A673 (cell line): ENCODE results near the gene TTLL7. TPM values are rescaled to one million over a fixed set of nuclear protein-coding genes. Genes with fewer than 3 reads are reported as not detected.

ENCODE experiments used
- BruUV-seq: library from RNA; stranded (reverse); fragments of 400-500 nt; replicated peaks from 2 replicates; lab custom pipeline; 2021; lab: Mats Ljungman, UMichigan
- CTCF ChIA-PET: fragments of 300-600 bp; sonication (Branson Sonifier 250); formaldehyde crosslinking; loops from one replicate; lab custom pipeline; 2022; ENCODE audit warnings: antibody characterized with exemption; lab: Charles Lee
- POLR2A ChIA-PET: fragments of 300-600 bp; sonication (Branson Sonifier 250); formaldehyde crosslinking; loops from one replicate; lab custom pipeline; 2022; ENCODE audit warnings: antibody characterized with exemption; ENCODE audit not compliant: low non-redundant PET; lab: Charles Lee
- DNase-seq: peaks from one replicate; pipeline ENCODE4 v3.0.0-alpha.2; 2015; ENCODE audit warnings: low spot score
- H3K27ac ChIP-seq: fragments of 200-600 bp; sonication (generic); 2 replicates; pipeline ENCODE4 v1.5.1; 2016; ENCODE audit warnings: mixed run types, low read depth, mild to moderate bottlenecking, mixed read lengths, antibody characterized with exemption, low read length; ENCODE audit not compliant: poor library complexity, severe bottlenecking
- H3K27me3 ChIP-seq: fragments of 200-600 bp; sonication (generic); replicated peaks from 2 replicates; pipeline ENCODE4 v1.6.1; 2017; ENCODE audit warnings: mixed run types, low read depth, mild to moderate bottlenecking, mixed read lengths, antibody characterized with exemption, low read length; ENCODE audit not compliant: insufficient read depth, poor library complexity
- H3K36me3 ChIP-seq: fragments of 200-600 bp; sonication (generic); 2 replicates; pipeline ENCODE4 v1.6.1; 2016; ENCODE audit warnings: mixed run types, mild to moderate bottlenecking, mixed read lengths, antibody characterized with exemption, low read length; ENCODE audit not compliant: insufficient read depth, poor library complexity, severe bottlenecking
- H3K4me1 ChIP-seq: fragments of 200-600 bp; sonication (generic); 2 replicates; pipeline ENCODE4 v1.6.1; 2017; ENCODE audit warnings: mixed run types, mild to moderate bottlenecking, mixed read lengths, antibody characterized with exemption, low read length; ENCODE audit not compliant: insufficient read depth, poor library complexity, severe bottlenecking
- H3K4me3 ChIP-seq: fragments of 200-600 bp; sonication (generic); 2 replicates; pipeline ENCODE4 v1.5.1; 2016; ENCODE audit warnings: low read depth, mixed run types, mild to moderate bottlenecking, mixed read lengths, low read length; ENCODE audit not compliant: poor library complexity, severe bottlenecking
- H3K9me3 ChIP-seq: fragments of 200-600 bp; sonication (generic); 2 replicates; pipeline ENCODE4 v1.6.1; 2016; ENCODE audit warnings: mixed run types, low read depth, mild to moderate bottlenecking, mixed read lengths, antibody characterized with exemption, low read length; ENCODE audit not compliant: poor library complexity, severe bottlenecking
- CTCF ChIP-seq: fragments of 300-800, 200-600 bp; sonication (generic); conservative IDR thresholded peaks from 2 replicates; pipeline ENCODE4 v1.5.1; 2017; ENCODE audit warnings: low read depth, mild to moderate bottlenecking, antibody characterized with exemption, low read length, moderate library complexity, mixed read lengths
- EZH2 ChIP-seq: fragments of 200-600 bp; sonication (generic); IDR thresholded peaks from 2 replicates; pipeline ENCODE4 v1.6.1; 2017; ENCODE audit warnings: borderline replicate concordance, low read depth, mild to moderate bottlenecking, mixed read lengths, antibody characterized with exemption, low read length; ENCODE audit not compliant: poor library complexity, severe bottlenecking
- intact Hi-C: fragments of 100-400 bp; cut with micrococcal nuclease; formaldehyde crosslinking; loops from one replicate; pipeline ENCODE4 v1.10.0; 2022; ENCODE audit not compliant: unreplicated experiment
- total RNA-seq: library from RNA; stranded (reverse); gene quantifications from 2 replicates; pipeline ENCODE4 v1.2.3, GENCODE V29; 2021

The TTLL7 gene
- total RNA-seq, 1 experiment from 2014 or later, result 34.2 TPM

GRCh38 chr1:83958704-83959103, 40.2 kb downstream of the TTLL7 start:
- Histone ChIP-seq H3K4me3 (no peak overlapping the region), H3K4me1 (peaks cover 6% of the 10 kb centered on the region), H3K36me3 (no peaks in the 10 kb centered on the region), H3K9me3 (no peaks in the 10 kb centered on the region), H3K27ac (no peak overlapping the region), H3K27me3 (no peaks in the 10 kb centered on the region)
- BruUV-seq, result no TSS peak
- ChIA-PET POLR2A (no interaction called here), CTCF (no interaction called here)
- intact Hi-C loops, result no loop called here
- no peak for DNase-seq
- TF ChIP-seq EZH2, result no peak
- no peak for TF ChIP-seq CTCF

- no peaks in the 10 kb centered on the region for H3K36me3 ChIP-seq
- no peaks in the 10 kb centered on the region for H3K9me3 ChIP-seq
- CTCF ChIA-PET, result no interaction called here
- peaks cover 9% of the 10 kb centered on the region for H3K4me1 ChIP-seq
- H3K27ac ChIP-seq, result no peak overlapping the region
- DNase-seq, result no peak
- intact Hi-C loops, result no loop called here
- BruUV-seq, result no TSS peak
- POLR2A ChIA-PET, result interaction anchor here (0.5 kb wide), 1 partner anchor 49 kb away, joined by 3 read pairs; no protein-coding TSS in a partner anchor
- no peak overlapping the region for H3K4me3 ChIP-seq
- TF ChIP-seq CTCF (no peak), EZH2 (no peak)
- no peaks in the 10 kb centered on the region for H3K27me3 ChIP-seq
Measured at GRCh38 chr1:83954166-83954823, 44.6 kb downstream of the TTLL7 start.

- POLR2A ChIA-PET, result no interaction called here
- no peaks in the 10 kb centered on the region for H3K9me3 ChIP-seq
- H3K4me1 ChIP-seq, result peaks cover 9% of the 10 kb centered on the region
- TF ChIP-seq CTCF (no peak), EZH2 (no peak)
- H3K36me3 ChIP-seq, result no peaks in the 10 kb centered on the region
- no TSS peak for BruUV-seq
- intact Hi-C loops, result no loop called here
- H3K27me3 ChIP-seq, result no peaks in the 10 kb centered on the region
- no peak overlapping the region for H3K27ac ChIP-seq
- no peak overlapping the region for H3K4me3 ChIP-seq
- CTCF ChIA-PET, result no interaction called here
- no peak for DNase-seq
Measured at GRCh38 chr1:83950106-83950661, 48.7 kb downstream of the TTLL7 start.
